ENCODE results near the gene TMEM258. TPM values are rescaled to one million over a fixed set of nuclear protein-coding genes. Genes with fewer than 3 reads are reported as not detected.
A peak's percentile ranks its signal among the peaks of the same experiment; 100 is the strongest.

The TMEM258 gene
- total and polyA plus RNA-seq, 2 donors (not counting 3 experiments of a cell fraction or from before 2014, with no cell fraction given), result 140 to 534 TPM

DNA sequence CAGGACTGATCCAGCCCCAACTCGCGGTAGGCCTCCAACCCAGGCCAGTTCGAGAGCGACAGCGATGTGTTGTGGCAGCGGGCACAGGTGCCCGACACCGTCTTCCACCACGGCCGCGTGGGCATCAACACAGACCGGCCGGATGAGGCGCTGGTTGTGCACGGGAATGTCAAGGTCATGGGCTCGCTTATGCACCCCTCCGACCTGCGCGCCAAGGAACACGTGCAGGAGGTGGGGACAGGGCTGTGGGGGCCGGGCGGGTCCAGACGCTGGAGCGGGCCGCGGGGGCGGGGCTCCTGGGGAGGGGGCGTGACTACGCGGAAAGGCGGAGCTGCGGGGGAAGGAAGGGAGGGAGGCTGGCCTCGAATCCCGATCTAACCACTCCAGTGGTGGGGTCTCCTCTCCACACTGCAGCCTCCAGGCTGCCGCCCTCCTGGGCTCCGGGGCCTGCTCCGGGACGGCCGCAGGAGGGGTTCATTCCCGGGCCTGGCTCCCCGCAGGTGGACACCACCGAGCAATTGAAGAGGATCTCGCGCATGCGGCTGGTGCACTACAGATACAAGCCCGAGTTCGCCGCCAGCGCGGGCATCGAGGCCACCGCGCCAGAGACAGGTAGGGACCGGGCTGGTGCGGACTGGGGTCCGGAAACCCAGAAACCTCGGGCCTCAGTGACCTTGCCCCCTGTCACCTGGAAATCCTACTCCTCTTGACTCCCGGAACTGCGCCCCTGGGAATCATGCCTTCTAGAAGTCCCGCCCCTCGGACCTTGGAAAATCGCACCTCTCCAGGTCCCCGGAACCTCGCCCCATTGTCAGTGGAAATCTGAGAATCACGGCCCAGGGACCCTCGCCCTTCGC is 14.9 kb downstream of the TMEM258 start:
- H3K4me1 ChIP-seq (ENCODE audit: control insufficient read depth, extremely low read depth, insufficient read depth, low read length), result no peaks in the 10 kb centered on the region
- BruUV-seq (replicated peaks), result no TSS peak
- no peaks in the 10 kb centered on the region for H3K79me2 ChIP-seq (ENCODE audit: control insufficient read depth, insufficient read depth, low read length)
- H3K36me3 ChIP-seq (ENCODE audit: control insufficient read depth in 2 of 2, extremely low read depth in 1 of 2, insufficient read depth in 2 of 2, low read length in 2 of 2), result no peaks in the 10 kb centered on the region
- no peaks in the 10 kb centered on the region for H4K20me1 ChIP-seq (replicated peaks; ENCODE audit: control insufficient read depth, extremely low read depth, insufficient read depth, low read length)
- no peak overlapping the region for H3K27ac ChIP-seq (ENCODE audit: insufficient read depth, low read depth, low read length)
- H3K27me3 ChIP-seq (ENCODE audit: control insufficient read depth in 2 of 2, insufficient read depth in 2 of 2, low read length in 2 of 2), result no peaks in the 10 kb centered on the region
- intact Hi-C loops (cut with micrococcal nuclease) (no loop called here), dilution Hi-C loops (cut with MboI; ENCODE audit: extremely low pct_ligation_motif_present, low sequenced_read_pairs) (no loop called here)
- no peaks in the 10 kb centered on the region for H3K9me1 ChIP-seq (replicated peaks; ENCODE audit: control insufficient read depth, extremely low read depth, insufficient read depth, low read length)
- peak; percentile 43 for DNase-seq (ENCODE audit: low read depth, low spot score)
- peak overlapping the region; percentile 53 for H2AFZ ChIP-seq (ENCODE audit: low read depth, low read length)
- CTCF ChIA-PET, result interaction anchor here (0.6 to 4.1 kb wide), 9 partner anchors 11 to 331 kb away, joined by 3 to 91 read pairs (median 4); no protein-coding TSS in a partner anchor
- H3K9ac ChIP-seq (replicated peaks; ENCODE audit: extremely low read depth, insufficient read depth, low read length), result no peak overlapping the region
- FAIRE-seq, result no peak
- POLR2A ChIA-PET, result no interaction called here
- no peaks in the 10 kb centered on the region for H3K9me3 ChIP-seq (replicated peaks; ENCODE audit: control insufficient read depth, insufficient read depth, low read length)
- H3K4me2 ChIP-seq (ENCODE audit: insufficient read depth, low read length), result no peak overlapping the region
- H3K4me3 ChIP-seq (replicated peaks in 1 of 3; ENCODE audit: insufficient read depth in 1 of 3, low read depth in 1 of 3, low read length in 3 of 3), result peak overlapping the region in 1 of 3 experiments; percentile 3
- TF ChIP-seq GATA2 (IDR thresholded peaks at IDR 0.05; ENCODE audit: insufficient read depth, insufficient read length, low read depth, low read length) (no peak), FOS (IDR thresholded peaks at IDR 0.05; ENCODE audit: borderline replicate concordance, insufficient read depth, low read length) (no peak), EZH2 (IDR thresholded peaks at IDR 0.05; ENCODE audit: borderline replicate concordance, low read depth, low read length, severe bottlenecking) (no peak), JUN (IDR thresholded peaks at IDR 0.05; ENCODE audit: borderline replicate concordance, insufficient read depth, insufficient read length, low read depth) (no peak), POLR2A (IDR thresholded peaks at IDR 0.05; ENCODE audit: low read depth, low read length) (no peak), MYC (IDR thresholded peaks at IDR 0.05; ENCODE audit: low read depth, low read length) (no peak), POLR2AphosphoS5 (IDR thresholded peaks at IDR 0.05; ENCODE audit: insufficient read depth, low read depth, low read length) (no peak), CTCF (IDR thresholded peaks at IDR 0.05; ENCODE audit: extremely low read depth in 1 of 2, insufficient read depth in 1 of 2, low read depth in 1 of 2, low read length in 2 of 2) (no peak)
- TF ChIP-seq, protein P1, sequence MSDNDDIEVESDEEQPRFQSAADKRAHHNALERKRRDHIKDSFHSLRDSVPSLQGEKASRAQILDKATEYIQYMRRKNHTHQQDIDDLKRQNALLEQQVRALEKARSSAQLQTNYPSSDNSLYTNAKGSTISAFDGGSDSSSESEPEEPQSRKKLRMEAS (IDR thresholded peaks at IDR 0.05; ENCODE audit: insufficient read depth, insufficient read length), result no peak
